GM20000 (cell line): ENCODE data around the gene ZNF236.
A peak's percentile ranks its signal among the peaks of the same experiment; 100 is the strongest.

Experiments used
- DNase-seq: peaks from one replicate; pipeline ENCODE4 v3.0.0; 2012; ENCODE audit warnings: low spot score
- TF ChIP-seq, protein P1 (sequence below): IDR thresholded peaks from 2 replicates; pipeline ENCODE4 v1.5.1; 2012; ENCODE audit warnings: mild to moderate bottlenecking, control low read depth; ENCODE audit errors: extremely low read depth, missing control alignments

Gene ZNF236

GRCh38 chr18:76978616-76979015, 156.3 kb downstream of the ZNF236 start:
- DNase-seq, result no peak
- TF ChIP-seq, protein P1, sequence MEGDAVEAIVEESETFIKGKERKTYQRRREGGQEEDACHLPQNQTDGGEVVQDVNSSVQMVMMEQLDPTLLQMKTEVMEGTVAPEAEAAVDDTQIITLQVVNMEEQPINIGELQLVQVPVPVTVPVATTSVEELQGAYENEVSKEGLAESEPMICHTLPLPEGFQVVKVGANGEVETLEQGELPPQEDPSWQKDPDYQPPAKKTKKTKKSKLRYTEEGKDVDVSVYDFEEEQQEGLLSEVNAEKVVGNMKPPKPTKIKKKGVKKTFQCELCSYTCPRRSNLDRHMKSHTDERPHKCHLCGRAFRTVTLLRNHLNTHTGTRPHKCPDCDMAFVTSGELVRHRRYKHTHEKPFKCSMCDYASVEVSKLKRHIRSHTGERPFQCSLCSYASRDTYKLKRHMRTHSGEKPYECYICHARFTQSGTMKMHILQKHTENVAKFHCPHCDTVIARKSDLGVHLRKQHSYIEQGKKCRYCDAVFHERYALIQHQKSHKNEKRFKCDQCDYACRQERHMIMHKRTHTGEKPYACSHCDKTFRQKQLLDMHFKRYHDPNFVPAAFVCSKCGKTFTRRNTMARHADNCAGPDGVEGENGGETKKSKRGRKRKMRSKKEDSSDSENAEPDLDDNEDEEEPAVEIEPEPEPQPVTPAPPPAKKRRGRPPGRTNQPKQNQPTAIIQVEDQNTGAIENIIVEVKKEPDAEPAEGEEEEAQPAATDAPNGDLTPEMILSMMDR, result no peak

GRCh38 chr18:76979111-76979751, 156.9 kb downstream of the ZNF236 start:
- no peak for DNase-seq
- TF ChIP-seq, protein P1, result no peak

DNA sequence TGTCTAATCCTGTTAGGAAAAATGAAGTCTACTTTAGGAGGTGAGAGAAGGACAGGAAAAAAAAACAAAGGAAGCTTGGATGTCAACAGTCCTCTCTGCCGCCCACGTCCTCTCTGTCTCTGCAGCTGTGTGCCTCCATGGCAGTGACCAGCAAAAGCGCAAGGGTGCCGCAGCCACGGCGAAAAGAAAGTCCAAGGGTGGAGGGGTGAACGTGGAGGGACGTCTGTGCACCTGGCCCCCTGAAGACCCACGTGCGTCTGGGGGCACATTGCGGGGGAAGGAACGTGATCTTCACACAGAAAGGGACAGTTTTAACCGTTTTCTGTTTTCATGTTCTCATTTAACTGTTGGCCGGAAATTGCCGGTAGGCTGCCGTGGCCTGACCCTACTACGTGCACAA, 157.5 kb downstream of the ZNF236 start:
- DNase-seq, result no peak

DNA sequence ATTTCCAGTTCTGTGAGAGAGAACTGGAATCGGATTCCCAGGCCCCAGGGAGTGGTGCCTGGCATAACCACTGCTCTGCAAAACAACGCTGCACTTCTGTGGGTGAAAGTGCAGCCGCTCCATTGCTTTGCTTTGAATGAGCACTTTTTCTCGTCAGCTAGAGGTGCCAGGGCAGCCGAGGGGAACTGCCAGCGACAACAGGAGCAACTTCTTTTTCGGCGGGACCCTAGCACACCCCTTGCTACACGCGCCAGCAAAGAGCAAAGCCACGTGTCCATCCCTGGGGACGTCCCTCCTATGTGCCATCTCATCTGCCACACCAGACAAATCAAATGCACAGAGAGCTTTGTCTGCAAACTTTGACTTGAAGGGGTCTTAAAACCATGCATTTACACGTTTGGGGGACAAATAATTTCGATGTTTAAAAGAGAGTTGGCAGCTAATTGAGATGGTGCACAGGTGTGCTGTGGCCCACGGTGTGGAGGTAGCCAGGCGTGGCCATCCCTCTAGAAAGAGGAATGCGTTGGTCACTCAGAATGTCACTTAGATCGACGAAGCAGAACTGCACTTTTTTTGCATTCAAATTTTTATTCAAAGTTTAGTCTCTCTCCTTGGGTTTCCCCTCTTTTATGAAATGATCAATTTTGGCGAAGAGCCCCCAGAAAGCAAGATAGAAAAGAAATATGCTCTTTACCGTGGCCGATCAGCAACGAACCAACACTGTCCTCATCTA, 158.5 kb downstream of the ZNF236 start:
- DNase-seq, result no peak
- TF ChIP-seq, protein P1, result no peak

More for the DNA sequence above, 157.5 kb downstream of the ZNF236 start:
- TF ChIP-seq, protein P1, result no peak

- TF ChIP-seq, protein P1, result no peak
- peak; percentile 76 for DNase-seq
Measured at GRCh38 chr18:76981396-76981968, 159.1 kb downstream of the ZNF236 start.

- TF ChIP-seq, protein P1, result no peak
- DNase-seq, result no peak
Measured at GRCh38 chr18:76982038-76982437, 159.7 kb downstream of the ZNF236 start.
